T-helper 17 cell (primary cell): ENCODE results near the gene CTNND2. TPM values are rescaled to one million over a fixed set of nuclear protein-coding genes. Genes with fewer than 3 reads are reported as not detected.
A peak's percentile ranks its signal among the peaks of the same experiment; 100 is the strongest.

ENCODE experiments used
- ATAC-seq: fragments of 150-1000 bp; cut with Tn5 transposase; 2 replicates; pipeline ENCODE4 v1.10.0; 2021; ENCODE audit warnings: mild to moderate bottlenecking, moderate library complexity
- DNase-seq, 3 donors: peaks; one replicate each; pipeline versions ENCODE4 v3.0.0 to v3.0.0-alpha.2; 2020 to 2021
- H3K9me3 ChIP-seq: one replicate; pipeline ENCODE4 v1.7.0; 2013; ENCODE audit warnings: low read length, mild to moderate bottlenecking; ENCODE audit not compliant: control insufficient read depth, poor library complexity, severe bottlenecking
- H3K27ac Mint-ChIP-seq: one replicate; pipeline ENCODE4 v1.8.0; 2022; ENCODE audit warnings: mild to moderate bottlenecking, moderate library complexity, mixed read lengths
- H3K27me3 Mint-ChIP-seq: one replicate; pipeline ENCODE4 v1.8.0; 2022; ENCODE audit warnings: mixed read lengths
- H3K36me3 Mint-ChIP-seq: one replicate; pipeline ENCODE4 v1.8.0; 2022; ENCODE audit warnings: low read depth, mixed read lengths
- H3K4me1 Mint-ChIP-seq: one replicate; pipeline ENCODE4 v1.8.0; 2022; ENCODE audit warnings: mild to moderate bottlenecking, mixed read lengths
- H3K4me3 Mint-ChIP-seq: one replicate; pipeline ENCODE4 v1.8.0; 2022; ENCODE audit warnings: mild to moderate bottlenecking, moderate library complexity, mixed read lengths
- total RNA-seq, 4 donors: library from RNA in 2 of 4; stranded (reverse) in 2 of 4; gene quantifications; one replicate each; pipeline ENCODE4 v1.2.3 and lab custom pipeline; 2022 to 2026

CTNND2 gene
- total RNA-seq, 2 donors from 2014 or later = 0.94 to 1.6 TPM

- no peak overlapping the region for H3K27ac Mint-ChIP-seq
- no peaks in the 10 kb centered on the region for H3K4me1 Mint-ChIP-seq
- peaks cover 2% of the 10 kb centered on the region for H3K36me3 Mint-ChIP-seq
- no peak for DNase-seq
- H3K4me3 Mint-ChIP-seq = no peak overlapping the region
- no peaks in the 10 kb centered on the region for H3K9me3 ChIP-seq
- no peak for ATAC-seq
- peaks cover 34% of the 10 kb centered on the region for H3K27me3 Mint-ChIP-seq
Measured at GRCh38 chr5:10994091-10994986, 909.9 kb downstream of the CTNND2 start.

DNA sequence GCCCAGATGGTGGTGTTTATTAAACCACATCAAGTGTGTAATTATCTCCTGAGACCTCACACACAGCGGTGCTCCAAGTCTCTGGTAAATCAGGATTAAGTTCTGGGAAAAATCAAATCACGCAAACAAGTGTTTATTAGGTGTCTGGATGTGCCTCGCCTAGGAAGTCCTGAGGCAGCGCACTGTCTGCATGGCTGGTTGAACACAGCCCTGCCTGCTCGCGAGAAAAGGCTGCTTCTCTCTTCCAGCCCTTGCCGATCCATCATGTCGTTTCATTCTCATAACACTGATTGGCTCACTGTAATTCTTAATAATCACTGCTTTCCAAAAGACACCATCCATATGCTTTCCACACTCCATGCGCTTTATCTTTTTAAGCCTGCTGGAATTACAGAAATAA is 913.6 kb downstream of the CTNND2 start:
- Mint-ChIP-seq H3K36me3 (peaks cover 2% of the 10 kb centered on the region), H3K27me3 (peaks cover 50% of the 10 kb centered on the region), H3K4me1 (peaks cover 11% of the 10 kb centered on the region), H3K27ac (no peak overlapping the region), H3K4me3 (no peak overlapping the region)
- DNase-seq (no peak), ATAC-seq (no peak)
- H3K9me3 ChIP-seq = no peaks in the 10 kb centered on the region

DNA sequence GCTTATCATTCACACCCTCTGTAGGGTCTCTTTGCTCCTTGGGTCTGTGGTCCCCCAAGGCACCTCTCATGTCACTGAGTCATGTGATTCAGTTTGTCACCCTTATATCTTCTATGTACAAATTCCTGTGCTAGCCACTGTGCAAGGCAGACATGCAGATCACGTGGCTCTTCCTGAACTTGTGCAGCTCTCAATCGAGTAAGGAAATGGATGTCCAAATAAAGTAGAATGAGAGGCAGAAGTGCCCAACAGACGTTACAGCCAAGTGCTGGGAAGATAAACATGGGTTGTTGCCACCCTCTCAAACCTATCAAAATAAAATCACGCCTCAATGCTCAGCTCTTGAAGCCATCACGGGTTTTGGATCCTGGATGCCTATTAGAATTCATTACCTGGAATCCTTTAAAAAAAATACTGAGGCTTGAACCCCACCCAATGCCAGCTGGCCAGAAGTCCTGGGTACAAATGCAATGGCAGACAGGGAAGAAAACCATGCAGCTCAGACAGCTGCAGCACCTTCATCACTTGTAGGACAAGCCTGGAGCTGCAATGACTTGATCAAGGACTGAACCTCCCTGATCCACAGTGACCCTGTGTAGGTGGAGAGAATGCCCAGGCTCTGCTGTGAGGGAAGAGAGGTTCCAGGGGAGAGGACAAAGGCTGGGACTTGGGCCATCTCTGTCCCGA is 914.5 kb downstream of the CTNND2 start:
- H3K4me3 Mint-ChIP-seq = no peak overlapping the region
- H3K9me3 ChIP-seq = no peaks in the 10 kb centered on the region
- no peak overlapping the region for H3K27ac Mint-ChIP-seq
- ATAC-seq (no peak), DNase-seq (no peak)
- peaks cover 43% of the 10 kb centered on the region for H3K27me3 Mint-ChIP-seq
- no peaks in the 10 kb centered on the region for H3K36me3 Mint-ChIP-seq
- H3K4me1 Mint-ChIP-seq = peaks cover 11% of the 10 kb centered on the region

DNA sequence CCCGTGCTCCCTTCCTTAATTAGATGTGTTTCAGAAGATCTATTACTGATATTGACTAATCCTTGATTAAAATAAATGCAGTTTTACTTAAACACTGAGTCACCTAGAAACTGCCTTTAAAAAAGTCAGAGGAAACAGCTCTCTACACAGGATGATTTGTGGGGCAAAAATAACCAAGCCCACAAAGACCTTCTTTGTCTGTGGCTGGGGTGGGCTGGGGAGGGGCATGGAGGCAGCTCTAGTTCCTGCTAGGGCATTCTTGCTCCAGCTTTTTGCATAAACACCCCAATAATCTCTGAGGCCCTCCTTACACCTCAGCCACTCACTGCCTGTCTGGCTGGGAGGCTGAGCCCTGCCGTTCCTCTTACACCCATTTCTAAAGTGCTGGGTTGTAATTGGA is 915.6 kb downstream of the CTNND2 start:
- no peaks in the 10 kb centered on the region for H3K9me3 ChIP-seq
- DNase-seq = no peak
- peaks cover 11% of the 10 kb centered on the region for H3K4me1 Mint-ChIP-seq
- no peak for ATAC-seq
- H3K4me3 Mint-ChIP-seq = no peak overlapping the region
- H3K27me3 Mint-ChIP-seq = peaks cover 49% of the 10 kb centered on the region
- no peak overlapping the region for H3K27ac Mint-ChIP-seq
- H3K36me3 Mint-ChIP-seq = peaks cover 3% of the 10 kb centered on the region

- no peaks in the 10 kb centered on the region for H3K9me3 ChIP-seq
- H3K4me1 Mint-ChIP-seq = peaks cover 11% of the 10 kb centered on the region
- DNase-seq = peak; percentile 41 to 70 (median 41)
- H3K27me3 Mint-ChIP-seq = peaks cover 48% of the 10 kb centered on the region
- H3K4me3 Mint-ChIP-seq = peak overlapping the region; percentile 59
- H3K36me3 Mint-ChIP-seq = peaks cover 5% of the 10 kb centered on the region
- ATAC-seq = peak; percentile 95
- peak overlapping the region; percentile 19 for H3K27ac Mint-ChIP-seq
Measured at GRCh38 chr5:10987925-10988504, 916.2 kb downstream of the CTNND2 start.

- H3K27me3 Mint-ChIP-seq = peaks cover 45% of the 10 kb centered on the region
- H3K4me1 Mint-ChIP-seq = peaks cover 14% of the 10 kb centered on the region
Measured at GRCh38 chr5:10987276-10987924, 916.8 kb downstream of the CTNND2 start.

GRCh38 chr5:10985721-10986110 is 918.5 kb downstream of the CTNND2 start:
- peaks cover 7% of the 10 kb centered on the region for H3K36me3 Mint-ChIP-seq
- no peak overlapping the region for H3K27ac Mint-ChIP-seq
- H3K4me3 Mint-ChIP-seq = no peak overlapping the region
- no peak for ATAC-seq
- H3K4me1 Mint-ChIP-seq = peaks cover 14% of the 10 kb centered on the region
- DNase-seq = no peak
- H3K9me3 ChIP-seq = no peaks in the 10 kb centered on the region
- H3K27me3 Mint-ChIP-seq = peaks cover 37% of the 10 kb centered on the region

More at GRCh38 chr5:10987276-10987924, 916.8 kb downstream of the CTNND2 start:
- DNase-seq (no peak), ATAC-seq (no peak)
- Mint-ChIP-seq H3K27ac (peak overlapping the region; percentile 19), H3K4me3 (no peak overlapping the region), H3K36me3 (peaks cover 7% of the 10 kb centered on the region)
- H3K9me3 ChIP-seq = no peaks in the 10 kb centered on the region

GRCh38 chr5:10985091-10985720 is 919.0 kb downstream of the CTNND2 start:
- DNase-seq (no peak), ATAC-seq (no peak)
- no peaks in the 10 kb centered on the region for H3K9me3 ChIP-seq
- Mint-ChIP-seq H3K4me1 (peaks cover 14% of the 10 kb centered on the region), H3K4me3 (peak overlapping the region; percentile 3), H3K27me3 (peaks cover 32% of the 10 kb centered on the region), H3K27ac (no peak overlapping the region), H3K36me3 (peaks cover 7% of the 10 kb centered on the region)

DNA sequence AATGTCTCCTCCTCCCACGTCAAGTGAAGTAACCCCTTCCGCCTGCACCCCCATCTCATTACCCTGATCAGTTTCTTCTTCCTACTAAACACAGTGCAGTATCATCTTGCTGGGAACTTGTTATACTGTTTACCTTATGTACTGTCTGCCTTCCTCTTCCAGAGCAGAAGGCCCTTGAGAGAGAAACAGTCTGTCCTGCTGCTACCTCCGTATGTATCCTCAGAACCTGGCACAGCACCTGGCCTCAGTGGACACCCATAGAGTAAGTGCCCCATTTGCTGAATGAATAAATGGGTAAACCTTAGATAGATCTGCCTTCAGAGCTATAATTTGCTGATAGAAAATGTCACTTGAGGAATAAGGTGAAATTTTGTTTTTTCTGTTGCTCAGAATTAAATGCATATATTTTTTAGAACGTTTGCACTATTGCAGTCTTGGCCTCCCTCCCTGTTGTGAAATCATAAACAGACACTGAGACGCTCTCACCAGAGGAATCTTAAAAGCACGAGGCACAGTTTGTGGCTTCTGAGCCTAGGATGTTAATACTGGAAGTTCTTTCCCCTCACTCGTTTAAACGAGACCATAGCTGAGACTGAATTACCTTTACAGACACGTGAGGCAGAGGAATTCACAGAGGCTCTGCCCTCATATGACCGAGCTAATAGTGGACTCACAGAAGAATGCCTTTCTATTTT is 920.1 kb downstream of the CTNND2 start:
- ATAC-seq (no peak), DNase-seq (no peak)
- Mint-ChIP-seq H3K4me3 (no peak overlapping the region), H3K36me3 (peaks cover 7% of the 10 kb centered on the region), H3K27me3 (peaks cover 32% of the 10 kb centered on the region), H3K27ac (no peak overlapping the region), H3K4me1 (peaks cover 14% of the 10 kb centered on the region)
- no peaks in the 10 kb centered on the region for H3K9me3 ChIP-seq

GRCh38 chr5:10982626-10983025 is 921.6 kb downstream of the CTNND2 start:
- H3K4me1 Mint-ChIP-seq = peaks cover 5% of the 10 kb centered on the region
- peak overlapping the region; percentile 6 for H3K27ac Mint-ChIP-seq
- H3K27me3 Mint-ChIP-seq = peaks cover 37% of the 10 kb centered on the region
- no peaks in the 10 kb centered on the region for H3K9me3 ChIP-seq
- no peak overlapping the region for H3K4me3 Mint-ChIP-seq
- peaks cover 7% of the 10 kb centered on the region for H3K36me3 Mint-ChIP-seq
- ATAC-seq (no peak), DNase-seq (no peak)

DNA sequence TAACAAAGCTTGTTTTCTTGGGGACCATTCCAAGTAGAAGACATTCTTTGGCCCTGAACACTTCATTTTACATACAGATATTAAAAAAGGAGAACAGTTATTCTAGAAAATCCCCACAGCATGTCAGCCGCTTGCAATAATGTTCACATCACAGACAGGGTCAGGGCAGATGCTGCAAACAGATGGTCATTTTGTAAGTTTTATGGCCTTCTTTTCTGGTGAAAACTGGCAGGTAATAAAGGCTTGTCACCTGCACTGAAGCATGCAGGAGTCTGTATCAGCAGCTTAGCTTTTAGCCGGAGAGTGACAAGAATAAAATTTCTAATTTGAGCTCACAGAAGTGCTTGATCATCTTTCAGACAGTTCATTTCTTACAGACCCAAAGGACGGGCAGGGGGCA is 922.3 kb downstream of the CTNND2 start:
- ATAC-seq (no peak), DNase-seq (no peak)
- Mint-ChIP-seq H3K27me3 (peaks cover 34% of the 10 kb centered on the region), H3K27ac (no peak overlapping the region), H3K4me3 (no peak overlapping the region), H3K36me3 (peaks cover 7% of the 10 kb centered on the region), H3K4me1 (peaks cover 4% of the 10 kb centered on the region)
- H3K9me3 ChIP-seq = no peaks in the 10 kb centered on the region

- H3K27me3 Mint-ChIP-seq = peaks cover 32% of the 10 kb centered on the region
- DNase-seq = no peak
- no peaks in the 10 kb centered on the region for H3K36me3 Mint-ChIP-seq
- H3K4me3 Mint-ChIP-seq = no peak overlapping the region
- peaks cover 6% of the 10 kb centered on the region for H3K4me1 Mint-ChIP-seq
- ATAC-seq = no peak
- no peak overlapping the region for H3K27ac Mint-ChIP-seq
- H3K9me3 ChIP-seq = no peaks in the 10 kb centered on the region
Measured at GRCh38 chr5:10977011-10977410, 927.2 kb downstream of the CTNND2 start.
